Fibroblast of skin of left quadriceps (primary cell): ENCODE data around the gene STAM.
"Not testable (repeated sequence)": the region's sequence is repeated elsewhere in the genome, so short reads cannot be mapped to it uniquely, and the experiment has no call there.

ENCODE experiments used
- DNase-seq, 2 experiments: peaks; one replicate each; pipeline ENCODE4 v3.0.0-alpha.2; 2013; ENCODE audit warnings: low read depth in 2 of 2

The STAM gene

DNA sequence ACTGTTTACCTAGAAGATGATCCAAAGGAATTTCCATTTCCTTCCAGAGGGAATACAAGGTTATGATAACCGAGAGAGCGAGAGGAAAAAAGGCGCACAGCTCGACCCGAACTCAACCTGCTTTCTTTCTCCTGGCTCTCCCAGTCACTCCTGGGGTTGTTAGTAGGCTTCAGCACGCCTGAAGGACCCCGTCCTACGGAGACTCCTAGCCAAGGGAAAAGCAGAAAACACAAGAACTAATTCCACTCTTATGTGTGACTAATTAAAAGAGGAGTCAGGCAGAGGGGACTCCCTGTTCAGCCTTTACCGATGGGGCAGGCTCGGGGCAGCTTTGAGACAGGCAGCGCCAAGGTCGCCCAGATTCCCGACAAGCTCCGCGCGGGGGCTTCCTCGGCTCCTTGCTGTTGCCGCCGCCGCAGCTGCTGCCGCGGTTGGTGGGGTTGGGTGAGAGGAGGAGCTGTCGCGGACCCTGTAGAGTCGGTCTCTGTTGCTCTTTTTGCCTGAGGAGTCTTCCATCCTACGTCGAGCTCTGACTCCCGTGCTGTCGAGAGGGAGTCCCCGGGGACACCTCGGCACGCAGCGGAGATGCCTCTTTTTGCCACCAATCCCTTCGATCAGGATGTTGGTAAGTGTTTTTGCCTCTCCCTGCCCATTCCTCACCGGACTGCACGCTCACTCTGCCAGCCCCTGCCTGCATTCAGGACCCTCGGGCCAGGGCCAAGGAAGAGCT is at the start of gene STAM:
Gene STAM (plus strand): TSS at position 397 of the 730 bp plus-strand sequence. CDS start 189 bp downstream, at position 586.
- DNase-seq = peak; percentile 85 to 88

DNA sequence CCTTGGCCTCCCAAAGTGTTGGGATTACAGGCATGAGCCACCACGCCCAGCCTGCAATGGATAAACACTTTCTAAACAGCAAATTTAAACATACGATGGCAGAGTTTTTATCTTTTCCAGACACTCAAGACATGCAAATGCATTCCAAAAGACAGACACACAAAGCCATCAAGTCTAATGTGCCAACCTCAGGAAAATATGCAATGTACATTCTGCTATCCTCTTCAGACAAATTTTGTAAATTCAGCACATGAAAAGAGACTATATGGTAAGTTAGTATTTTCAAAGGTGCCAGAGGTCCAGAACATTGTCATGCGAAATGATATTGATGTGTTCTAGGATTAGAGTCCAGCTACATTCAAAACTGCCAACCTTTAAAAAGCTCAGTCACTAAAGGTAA is 46.6 kb upstream of the STAM start:
- no peak for DNase-seq

DNA sequence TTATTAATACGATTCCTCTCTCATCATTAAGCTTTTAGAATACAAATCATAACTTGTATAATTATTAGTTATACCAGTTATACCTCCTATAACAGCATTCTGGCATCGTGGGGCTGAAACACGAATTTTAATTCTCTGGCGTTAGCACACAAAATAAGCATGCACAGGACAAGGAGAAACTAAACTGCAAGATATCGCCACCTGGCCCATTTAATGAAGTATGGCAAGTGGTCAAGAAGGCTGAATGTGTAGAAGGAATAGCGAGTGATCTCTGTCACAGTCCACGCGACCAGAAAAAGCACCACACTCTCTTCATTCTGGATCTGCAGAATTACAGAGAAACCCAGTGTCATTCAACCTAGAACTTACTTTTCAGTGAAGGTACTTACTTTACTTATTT is 44.9 kb upstream of the STAM start:
- no peak for DNase-seq

DNA sequence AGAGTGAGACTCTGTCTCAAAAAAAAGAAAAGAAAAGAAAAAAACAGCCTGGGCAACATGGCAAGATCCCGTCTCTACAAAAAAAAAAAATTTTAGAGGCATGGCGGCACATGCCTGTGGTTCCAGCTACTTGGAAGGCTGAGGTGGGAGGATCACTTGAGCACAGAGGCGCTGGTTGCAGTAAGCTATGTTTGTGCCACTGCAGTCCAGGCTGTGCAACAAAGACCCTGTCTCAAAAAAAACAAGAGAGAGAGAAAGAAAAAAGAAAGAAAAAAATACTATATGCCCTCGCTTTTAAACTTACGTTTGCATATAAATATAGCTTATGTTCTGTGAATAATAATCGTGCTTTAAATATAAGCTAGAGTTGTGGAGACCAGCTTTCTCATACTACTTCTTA is 38.0 kb upstream of the STAM start:
- no peak for DNase-seq

DNA sequence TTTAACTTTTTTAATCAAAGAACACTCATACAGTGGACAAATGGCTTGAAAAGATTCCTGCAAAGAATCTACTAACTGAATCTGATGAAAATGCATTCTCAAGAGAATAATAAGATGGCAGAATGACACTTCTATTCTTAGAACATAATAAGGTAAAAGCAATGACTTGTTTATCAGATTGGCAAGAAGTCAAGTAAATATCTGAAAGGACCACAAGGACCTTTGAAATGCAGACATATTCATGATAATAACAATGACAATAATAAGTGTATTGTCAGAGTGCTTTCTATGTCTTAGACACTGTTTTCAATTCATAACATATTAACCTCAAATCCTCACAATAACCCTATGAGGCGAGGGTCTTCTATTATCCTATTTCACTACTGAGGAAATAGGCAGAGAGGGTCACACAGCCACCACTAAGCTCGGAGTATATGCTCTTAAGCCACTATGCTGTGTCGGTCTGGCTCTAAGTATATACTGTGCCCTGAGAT is 37.4 kb upstream of the STAM start:
- no peak for DNase-seq

DNA sequence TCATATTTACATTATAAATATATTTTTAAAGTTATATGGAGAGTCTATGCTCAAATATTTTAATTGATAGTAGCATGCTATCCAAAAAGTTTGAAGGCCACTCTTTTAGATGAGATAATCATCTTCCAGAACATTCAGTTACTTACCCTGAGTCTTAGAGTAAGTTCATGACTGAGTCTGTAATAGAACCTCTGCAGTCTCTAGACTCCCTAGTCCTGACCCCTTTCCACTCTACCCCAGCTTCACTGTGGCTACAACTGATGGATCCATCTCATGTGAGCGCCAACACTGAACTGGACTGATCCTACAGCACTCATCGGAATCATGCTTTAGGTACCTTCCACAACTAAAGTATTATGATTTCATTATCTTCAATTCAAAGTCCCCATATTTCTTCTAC is 36.9 kb upstream of the STAM start:
- DNase-seq = no peak

DNA sequence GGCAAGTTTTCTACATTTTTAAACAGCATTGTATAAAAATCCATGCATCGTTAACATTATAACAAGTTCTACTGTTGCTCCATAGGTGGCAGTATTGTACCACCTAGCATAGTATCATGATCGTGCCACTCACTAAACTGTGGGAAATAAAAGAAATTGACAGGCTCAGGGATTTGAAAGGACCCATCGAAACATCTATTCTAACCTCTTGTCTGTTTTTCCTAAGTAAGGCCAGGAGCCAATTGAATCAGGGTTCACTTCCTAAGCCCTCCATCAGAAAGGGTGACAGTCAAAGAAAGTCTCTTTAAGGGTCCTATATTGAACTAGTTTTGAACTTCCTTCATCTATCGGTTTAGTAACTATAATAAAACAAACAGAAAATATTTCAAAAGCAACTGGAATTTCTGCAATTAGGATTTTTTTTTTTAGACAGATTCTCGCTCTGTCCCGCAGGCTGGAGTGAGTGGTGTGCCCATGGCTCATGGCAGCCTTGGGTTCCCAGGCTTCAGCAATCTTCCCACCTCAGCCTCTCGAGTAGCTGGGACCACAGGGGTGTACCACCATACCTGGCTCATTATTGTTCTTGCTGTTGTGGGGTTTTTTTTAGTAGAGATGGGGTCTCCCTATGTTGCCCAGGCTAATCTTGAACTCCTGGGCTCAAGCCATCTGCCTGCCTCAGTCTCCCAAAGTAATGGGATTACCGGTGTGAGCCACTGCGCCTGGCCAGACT is 36.2 kb upstream of the STAM start:
- peak in 1 of 2 experiments; percentile 16 for DNase-seq

DNA sequence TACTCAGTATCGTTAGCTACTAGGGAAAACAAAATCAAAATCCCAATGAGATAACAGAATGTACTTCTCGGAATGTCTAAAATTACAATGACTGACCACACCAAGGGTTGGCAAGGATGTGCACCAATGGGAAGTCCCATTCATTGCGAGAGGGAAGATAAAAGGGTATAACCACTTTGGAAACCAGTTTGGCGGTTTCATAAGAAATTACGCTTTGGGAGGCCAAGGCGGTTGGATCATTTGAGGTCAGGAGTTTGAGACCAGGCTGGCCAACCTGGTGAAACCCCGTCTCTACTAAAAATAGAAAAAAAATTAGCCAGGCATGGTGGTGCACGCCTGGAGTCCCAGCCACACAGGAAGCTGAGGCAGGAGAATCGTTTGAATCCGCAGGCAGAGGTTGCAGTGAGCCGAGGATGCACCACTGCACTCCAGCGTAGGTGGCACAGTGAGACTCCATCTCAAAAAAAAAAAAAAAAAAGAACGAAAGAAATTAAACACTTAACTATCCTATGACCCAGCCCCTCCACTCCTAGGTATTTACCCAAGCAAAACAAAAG is 34.4 kb upstream of the STAM start:
- no peak for DNase-seq

DNA sequence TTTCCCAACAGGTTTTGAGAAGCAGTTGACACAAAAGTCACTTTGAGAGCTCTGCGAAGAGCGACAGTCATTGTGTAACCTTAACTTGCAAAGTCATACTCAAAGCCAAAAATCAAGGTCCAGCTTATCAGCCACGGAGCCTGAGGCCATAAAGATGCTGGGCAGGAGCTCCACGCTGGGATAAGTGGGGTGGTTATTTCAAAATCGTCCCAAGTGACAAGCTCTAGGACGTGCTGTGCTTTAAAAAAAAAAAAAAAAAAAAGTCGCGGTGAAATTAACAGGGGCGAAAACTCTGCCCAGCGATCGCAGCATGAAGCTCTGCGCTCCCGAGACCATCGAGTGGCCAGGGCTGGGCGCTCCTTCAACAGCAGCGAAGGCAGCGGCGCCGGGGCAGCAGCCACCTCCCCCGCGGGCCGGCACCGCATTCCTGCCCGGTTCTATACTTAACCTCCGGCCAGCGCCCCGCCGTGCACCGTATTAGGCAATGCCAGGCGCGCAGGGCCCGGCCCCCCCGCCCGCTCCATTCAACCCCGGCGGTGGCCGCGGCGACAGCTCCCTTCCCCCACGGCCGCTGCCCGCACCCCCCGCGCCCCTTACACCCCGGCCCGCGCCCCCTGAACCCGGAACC is 27.4 kb upstream of the STAM start:
- no peak for DNase-seq

DNA sequence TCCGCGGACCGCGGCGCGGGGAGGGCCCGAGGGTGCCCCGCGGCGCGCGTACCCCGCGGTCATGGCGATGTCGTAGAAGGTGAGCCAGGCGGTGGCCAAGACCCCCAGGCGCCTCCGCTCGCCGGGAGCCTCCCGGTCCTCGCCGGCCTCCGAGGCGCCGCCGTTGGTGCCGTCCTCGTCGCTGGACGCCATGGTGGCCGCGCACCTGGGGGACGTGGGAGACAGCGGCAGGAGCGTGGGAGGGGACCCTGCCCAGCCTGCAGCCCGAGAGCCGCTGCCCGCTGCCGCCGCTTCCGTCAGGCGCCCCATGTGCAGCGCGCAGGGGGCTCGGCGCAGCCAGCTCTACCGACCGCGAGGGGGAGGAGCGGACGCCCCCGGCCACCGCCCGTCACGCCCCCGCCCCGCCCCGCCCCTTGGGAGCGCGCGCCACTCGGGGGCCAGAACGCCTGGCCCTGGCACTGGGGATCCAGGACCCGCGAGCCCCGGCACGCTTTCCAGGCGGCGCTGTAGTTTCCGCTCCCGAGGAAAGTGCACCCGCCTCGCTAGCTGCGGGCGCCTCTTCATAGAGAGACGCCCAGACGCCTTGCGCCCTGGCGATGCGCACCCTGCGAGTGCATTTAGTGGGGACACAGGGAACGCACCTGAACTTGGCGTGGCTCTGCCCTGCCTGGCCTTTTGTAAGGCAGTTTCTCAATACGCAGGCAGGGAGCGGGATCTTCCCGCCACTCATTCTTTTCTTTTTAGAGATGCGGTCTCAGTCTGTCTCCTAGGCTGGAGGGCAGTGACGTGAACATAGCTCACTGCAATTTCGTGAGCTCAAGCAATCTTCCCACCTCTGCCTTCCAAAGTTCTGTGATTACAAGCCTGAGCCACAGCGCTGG is 26.7 kb upstream of the STAM start, which contains the start of gene HACD1:
Gene HACD1 (minus strand): TSS at position 344 of the 881 bp plus-strand sequence. CDS start 35 bp downstream, at position 309.
- peak; percentile 32 to 33 for DNase-seq

DNA sequence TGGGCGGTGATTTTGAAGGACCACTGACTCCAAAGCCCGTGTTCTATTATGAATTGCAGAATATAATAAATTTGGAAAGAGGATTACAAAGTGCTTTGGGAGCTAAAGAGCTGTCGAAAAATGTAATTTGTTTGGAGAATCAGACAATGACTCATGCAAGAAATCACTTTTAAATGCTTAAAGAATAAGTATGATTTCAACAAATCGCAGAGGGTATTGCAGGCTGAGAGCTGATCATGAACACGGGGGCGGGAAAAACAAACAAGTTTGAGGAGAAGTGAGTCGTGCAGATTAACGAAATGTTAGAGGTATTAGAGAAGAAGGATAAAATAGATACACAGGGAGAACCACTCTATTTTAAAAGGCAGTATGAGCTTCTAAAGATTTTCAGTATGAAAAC is 21.9 kb upstream of the STAM start:
- no peak for DNase-seq

DNA sequence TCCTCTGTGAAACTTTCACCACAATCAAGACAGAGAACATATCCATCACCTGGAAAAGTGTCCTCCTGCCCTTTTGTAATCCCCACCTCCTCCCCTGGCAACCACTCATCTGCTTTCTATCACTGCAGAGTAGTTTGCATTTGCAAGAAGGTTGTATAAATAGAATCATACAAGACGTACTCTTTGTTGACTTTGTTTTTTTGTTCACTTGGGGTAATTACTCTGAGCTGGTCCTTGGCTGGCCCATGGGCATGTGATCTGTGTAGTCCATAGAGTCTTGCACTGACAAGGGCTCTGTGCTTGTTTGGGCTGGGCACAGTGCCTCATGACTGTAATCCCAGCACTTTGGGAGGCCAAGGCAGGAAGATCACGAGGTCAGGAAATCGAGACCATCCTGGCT is 19.0 kb upstream of the STAM start:
- DNase-seq = no peak

DNA sequence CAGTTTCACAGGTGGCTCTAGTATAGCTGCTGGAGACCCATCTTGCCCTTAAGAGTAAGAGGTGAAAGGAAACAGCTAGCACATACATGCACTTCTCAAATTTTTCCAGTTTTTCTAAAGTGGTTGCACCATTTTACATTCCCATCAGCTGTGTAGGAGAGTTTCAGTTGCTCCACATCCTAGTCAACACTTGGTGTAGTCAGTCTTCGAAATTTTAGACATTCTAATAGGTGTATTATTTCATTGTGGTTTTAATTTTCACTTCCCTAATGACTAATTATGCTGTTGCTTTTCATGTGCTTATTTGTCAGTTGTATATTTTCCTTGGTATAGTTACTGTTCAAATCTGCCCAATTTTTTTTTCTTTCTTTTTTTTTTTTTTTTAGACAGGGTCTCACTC is 17.3 kb upstream of the STAM start:
- DNase-seq = no peak

DNA sequence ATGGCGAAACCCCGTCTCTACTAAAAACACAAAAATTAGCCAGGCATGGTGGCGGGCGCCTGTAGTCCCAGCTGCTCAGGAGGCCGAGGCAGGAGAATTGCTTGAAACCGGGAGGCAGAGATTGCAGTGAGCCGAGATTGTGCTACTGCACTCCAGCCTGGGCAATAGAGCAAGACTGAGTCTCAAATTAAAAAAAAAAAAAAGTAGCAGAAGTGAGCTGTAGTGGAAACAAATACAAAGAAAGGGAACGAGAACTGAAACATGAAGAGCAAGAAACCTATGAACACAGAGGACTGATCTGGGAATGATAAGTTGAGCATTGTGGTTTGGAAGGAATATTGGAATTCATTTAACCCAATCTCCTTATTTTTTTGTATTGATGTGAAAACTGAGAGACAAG is 11.4 kb upstream of the STAM start:
- not testable (repeated sequence) for DNase-seq

DNA sequence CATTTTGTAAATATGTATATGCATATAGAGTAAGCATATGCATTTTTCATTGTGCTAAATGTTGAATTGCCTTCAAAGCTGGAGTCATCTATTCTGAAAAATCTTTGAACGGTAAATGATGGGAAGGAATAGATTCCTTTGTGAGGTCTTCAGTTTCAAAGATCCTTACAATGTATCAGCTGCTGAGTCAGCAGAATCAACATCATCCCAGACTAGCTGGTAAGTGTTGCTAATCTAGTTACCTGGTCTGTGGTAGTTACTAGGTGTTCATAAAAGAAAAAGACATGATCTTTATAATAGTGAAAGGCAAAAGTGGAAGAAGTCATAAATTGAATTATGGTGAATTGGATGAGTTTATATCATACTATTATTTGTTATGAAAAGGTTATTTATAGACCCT is 10.6 kb upstream of the STAM start:
- DNase-seq = no peak

DNA sequence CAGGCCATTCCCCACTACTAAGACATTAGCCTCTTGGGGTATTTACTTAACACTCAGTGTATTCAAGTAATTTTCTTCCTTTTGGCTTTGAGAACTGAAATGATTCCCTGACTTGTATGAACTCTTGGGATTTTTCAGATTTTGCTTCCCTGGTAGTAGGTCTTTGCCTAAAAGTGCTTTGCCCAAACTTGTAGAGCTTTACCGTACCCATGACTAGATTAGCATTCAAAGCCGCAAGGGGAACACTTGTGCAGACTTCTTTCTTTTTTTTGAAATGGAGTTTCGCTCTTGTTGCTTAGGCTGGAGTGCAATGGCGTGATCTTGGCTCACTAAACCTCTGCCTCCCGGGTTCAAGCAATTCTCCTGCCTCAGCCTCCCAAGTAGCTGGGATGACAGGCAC is 6.1 kb upstream of the STAM start:
- no peak for DNase-seq

DNA sequence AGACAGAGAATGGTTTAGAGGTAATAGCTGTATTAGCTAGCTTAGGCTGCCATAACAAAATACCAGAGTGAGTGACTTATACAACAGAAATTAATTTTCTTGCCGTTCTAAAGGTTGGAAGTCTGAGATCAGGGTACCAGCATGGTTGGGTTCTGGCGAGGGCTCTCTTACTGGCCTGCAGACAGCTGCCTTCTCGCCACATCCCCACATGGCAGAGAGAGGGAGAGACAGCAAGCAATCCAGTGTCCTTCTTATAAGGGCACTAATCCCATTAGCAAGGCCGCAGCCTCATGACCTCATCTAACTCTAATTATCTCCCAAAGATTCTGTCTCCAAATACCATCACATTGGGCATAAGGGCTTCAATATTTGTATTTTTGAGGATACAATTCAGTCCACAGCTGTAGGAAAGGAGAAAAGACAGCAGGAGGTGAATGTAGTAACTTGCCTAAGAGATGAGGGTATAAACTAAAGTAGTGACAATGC is 3.6 kb upstream of the STAM start:
- DNase-seq = no peak

DNA sequence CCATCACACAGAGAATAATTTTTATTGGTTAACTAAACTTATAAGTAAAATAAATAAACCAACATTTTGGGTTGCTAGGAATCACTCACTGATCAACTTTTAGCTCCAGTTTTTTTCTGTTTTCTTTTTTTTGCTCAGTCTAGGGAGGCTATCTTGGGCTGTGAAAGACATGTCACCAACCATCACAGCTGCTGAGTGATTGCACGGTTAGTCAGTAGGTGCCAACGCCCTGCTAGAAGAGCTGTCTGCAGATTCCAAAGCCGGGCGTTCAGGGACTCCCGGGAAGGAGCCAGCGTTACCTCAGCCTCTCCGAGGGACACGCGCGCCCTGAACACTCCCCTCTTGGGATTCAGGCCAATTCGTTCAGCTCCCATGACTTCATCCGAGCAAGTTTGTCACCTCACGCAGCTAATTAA is 604 bp upstream of the STAM start:
- DNase-seq = no peak

DNA sequence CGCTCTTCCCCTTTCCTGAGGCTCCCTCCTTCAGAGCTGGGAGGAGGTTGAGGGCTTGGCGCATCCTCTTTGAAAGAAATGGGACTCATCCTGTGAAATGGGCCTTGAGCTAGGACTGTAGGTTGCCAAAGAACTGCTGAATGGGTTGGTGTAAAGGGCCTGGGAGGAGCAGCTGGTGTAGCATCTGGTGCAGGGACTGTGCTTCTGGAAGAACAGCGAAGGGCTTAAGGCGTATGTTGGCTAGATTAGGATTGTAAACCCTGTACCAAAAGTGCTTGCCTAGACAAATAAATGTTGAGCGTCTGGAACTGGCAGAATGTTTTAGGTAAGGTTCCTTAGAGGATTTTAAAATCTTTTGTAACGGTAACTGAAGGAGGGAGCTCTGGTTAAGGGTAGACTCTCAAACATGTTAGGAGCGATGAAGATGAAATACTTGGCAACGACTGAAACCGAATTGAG is 563 bp downstream of the STAM start:
- no peak for DNase-seq

DNA sequence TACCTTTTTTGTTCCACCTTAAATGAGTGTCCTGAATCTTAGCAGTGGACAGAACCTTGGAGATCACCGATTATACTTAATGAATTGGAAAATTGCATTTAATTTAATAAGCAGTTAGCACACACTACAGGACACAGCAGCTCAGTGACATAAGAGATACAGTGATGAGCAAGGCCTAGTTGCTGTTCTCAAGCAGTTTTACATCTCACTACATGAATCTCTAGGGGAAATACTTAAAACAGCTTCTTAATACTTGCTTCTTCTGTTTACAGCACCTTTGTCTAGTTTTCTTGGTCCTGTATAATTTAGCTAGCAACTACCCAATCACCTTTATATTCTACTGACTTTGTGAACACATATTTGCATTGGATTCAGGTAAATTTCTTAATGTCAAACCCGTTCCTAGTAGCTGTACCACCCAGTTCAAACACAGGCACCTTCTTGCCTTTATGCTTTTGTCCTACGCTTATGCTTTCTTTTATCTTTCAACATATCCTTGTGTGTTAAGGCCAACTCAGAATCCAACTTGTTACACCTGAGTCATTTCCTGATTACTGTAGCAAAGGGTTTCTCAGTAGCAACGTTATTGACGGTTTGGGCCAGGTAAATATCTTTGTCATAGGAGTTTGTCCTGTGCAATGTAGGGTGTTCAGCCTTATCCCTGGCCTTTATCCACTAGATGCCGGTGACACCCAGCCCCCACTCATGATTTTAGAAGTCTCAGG is 1.8 kb downstream of the STAM start:
- DNase-seq = no peak
